Uterus (tissue), 2 donors: Measurements from ENCODE around the gene CD46.

Experiments used
- POLR2A ChIP-seq, 2 donors: fragments of 450-650 bp; IDR thresholded peaks; one replicate each; pipeline ENCODE4 v1.6.1; 2016; ENCODE audit warnings: antibody characterized with exemption in 2 of 2, mild to moderate bottlenecking in 1 of 2, moderate library complexity in 1 of 2
- TF ChIP-seq, protein P1 (sequence below), 4 experiments: fragments of 200-600 bp in 2 of 4; fragments of 450-650 bp in 2 of 4; sonication (generic) in 2 of 4; IDR thresholded peaks; one replicate each; pipeline ENCODE4 v1.5.1; 2016 to 2019; ENCODE audit warnings: antibody characterized with exemption in 4 of 4, mild to moderate bottlenecking in 2 of 4, moderate library complexity in 1 of 4

DNA sequence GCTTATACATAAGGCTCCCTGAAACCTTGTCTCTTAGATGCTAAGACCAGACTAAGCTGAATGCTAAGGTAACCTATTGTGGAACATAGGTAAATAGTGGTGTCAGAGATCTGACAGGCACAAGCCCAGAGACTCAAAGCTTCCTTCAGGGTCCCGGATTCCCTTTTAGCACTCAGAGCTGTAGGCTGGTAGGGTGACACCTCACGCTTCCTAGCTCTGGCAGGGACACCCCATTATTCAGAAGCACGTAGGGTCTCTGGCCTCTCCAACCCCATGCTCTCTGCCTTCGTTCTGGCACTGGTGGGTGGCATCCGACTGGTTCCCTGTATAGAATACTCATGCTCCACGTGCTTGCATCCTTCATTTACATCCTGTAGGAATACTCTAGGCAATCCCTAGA lies 90.7 kb downstream of the CD46 start:
- TF ChIP-seq, protein P1, sequence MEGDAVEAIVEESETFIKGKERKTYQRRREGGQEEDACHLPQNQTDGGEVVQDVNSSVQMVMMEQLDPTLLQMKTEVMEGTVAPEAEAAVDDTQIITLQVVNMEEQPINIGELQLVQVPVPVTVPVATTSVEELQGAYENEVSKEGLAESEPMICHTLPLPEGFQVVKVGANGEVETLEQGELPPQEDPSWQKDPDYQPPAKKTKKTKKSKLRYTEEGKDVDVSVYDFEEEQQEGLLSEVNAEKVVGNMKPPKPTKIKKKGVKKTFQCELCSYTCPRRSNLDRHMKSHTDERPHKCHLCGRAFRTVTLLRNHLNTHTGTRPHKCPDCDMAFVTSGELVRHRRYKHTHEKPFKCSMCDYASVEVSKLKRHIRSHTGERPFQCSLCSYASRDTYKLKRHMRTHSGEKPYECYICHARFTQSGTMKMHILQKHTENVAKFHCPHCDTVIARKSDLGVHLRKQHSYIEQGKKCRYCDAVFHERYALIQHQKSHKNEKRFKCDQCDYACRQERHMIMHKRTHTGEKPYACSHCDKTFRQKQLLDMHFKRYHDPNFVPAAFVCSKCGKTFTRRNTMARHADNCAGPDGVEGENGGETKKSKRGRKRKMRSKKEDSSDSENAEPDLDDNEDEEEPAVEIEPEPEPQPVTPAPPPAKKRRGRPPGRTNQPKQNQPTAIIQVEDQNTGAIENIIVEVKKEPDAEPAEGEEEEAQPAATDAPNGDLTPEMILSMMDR (IDR thresholded peaks at IDR 0.05): no peak
- TF ChIP-seq POLR2A (IDR thresholded peaks at IDR 0.05): no peak
